Measurements from ENCODE around the gene OGN.

OGN gene

GRCh38 chr9:92392690-92393089 is 11.7 kb downstream of the OGN start:
- DNase-seq (ENCODE audit: insufficient read length, low spot score), result no peak
- FAIRE-seq, result no peak
- TF ChIP-seq POU2F2 (IDR thresholded peaks at IDR 0.05; ENCODE audit: low read depth, low read length) (no peak), SPI1 (IDR thresholded peaks at IDR 0.05; ENCODE audit: low read depth, low read length) (no peak), PAX5 (IDR thresholded peaks at IDR 0.05; ENCODE audit: insufficient read depth, low read length, severe bottlenecking) (no peak), TAF1 (IDR thresholded peaks at IDR 0.05; ENCODE audit: low read depth, low read length) (no peak), POLR2AphosphoS5 (IDR thresholded peaks at IDR 0.05; ENCODE audit: low read depth, low read length) (no peak), POLR2A (IDR thresholded peaks at IDR 0.05; ENCODE audit: low read depth, low read length) (no peak)

DNA sequence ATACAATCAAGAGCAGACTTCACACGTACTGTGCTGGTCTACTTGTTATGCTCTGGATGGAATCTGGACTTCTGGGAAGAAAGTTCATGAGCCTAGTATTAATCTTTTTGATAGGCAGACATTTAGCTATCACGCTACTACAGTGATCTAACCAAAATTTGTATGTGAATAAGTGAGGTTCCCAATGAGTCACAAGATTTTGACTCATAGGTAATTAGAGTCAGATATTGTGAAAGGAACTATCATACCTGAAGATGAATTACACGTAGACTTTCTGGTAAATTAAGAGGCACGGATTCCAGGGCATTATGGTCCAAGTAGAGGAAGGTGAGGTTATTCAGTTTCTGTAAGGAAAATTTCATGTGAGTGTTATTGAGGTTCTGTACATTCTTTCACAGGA is 18.4 kb downstream of the OGN start:
- DNase-seq (ENCODE audit: insufficient read length, low spot score), result no peak
- FAIRE-seq, result no peak
- TF ChIP-seq PAX5 (IDR thresholded peaks at IDR 0.05; ENCODE audit: insufficient read depth, low read length, severe bottlenecking) (no peak), TAF1 (IDR thresholded peaks at IDR 0.05; ENCODE audit: low read depth, low read length) (no peak), POLR2AphosphoS5 (IDR thresholded peaks at IDR 0.05; ENCODE audit: low read depth, low read length) (no peak), POLR2A (IDR thresholded peaks at IDR 0.05; ENCODE audit: low read depth, low read length) (no peak), SPI1 (IDR thresholded peaks at IDR 0.05; ENCODE audit: low read depth, low read length) (no peak), POU2F2 (IDR thresholded peaks at IDR 0.05; ENCODE audit: low read depth, low read length) (no peak)

GRCh38 chr9:92385477-92385876 is 18.9 kb downstream of the OGN start:
- DNase-seq (ENCODE audit: insufficient read length, low spot score) (no peak), FAIRE-seq (no peak)
- TF ChIP-seq POLR2AphosphoS5 (IDR thresholded peaks at IDR 0.05; ENCODE audit: low read depth, low read length), result no peak
- TF ChIP-seq POLR2A (IDR thresholded peaks at IDR 0.05; ENCODE audit: low read depth, low read length), result no peak
- no peak for TF ChIP-seq PAX5 (IDR thresholded peaks at IDR 0.05; ENCODE audit: insufficient read depth, low read length, severe bottlenecking)
- TF ChIP-seq POU2F2 (IDR thresholded peaks at IDR 0.05; ENCODE audit: low read depth, low read length), result no peak
- no peak for TF ChIP-seq TAF1 (IDR thresholded peaks at IDR 0.05; ENCODE audit: low read depth, low read length)
- no peak for TF ChIP-seq SPI1 (IDR thresholded peaks at IDR 0.05; ENCODE audit: low read depth, low read length)

- TF ChIP-seq PAX5 (IDR thresholded peaks at IDR 0.05; ENCODE audit: insufficient read depth, low read length, severe bottlenecking) (no peak), POLR2A (IDR thresholded peaks at IDR 0.05; ENCODE audit: low read depth, low read length) (no peak), SPI1 (IDR thresholded peaks at IDR 0.05; ENCODE audit: low read depth, low read length) (no peak), POLR2AphosphoS5 (IDR thresholded peaks at IDR 0.05; ENCODE audit: low read depth, low read length) (no peak), TAF1 (IDR thresholded peaks at IDR 0.05; ENCODE audit: low read depth, low read length) (no peak), POU2F2 (IDR thresholded peaks at IDR 0.05; ENCODE audit: low read depth, low read length) (no peak)
- FAIRE-seq (no peak), DNase-seq (ENCODE audit: insufficient read length, low spot score) (no peak)
These were observed 19.4 kb downstream of the OGN start for GRCh38 chr9:92385001-92385400.

- FAIRE-seq (no peak), DNase-seq (ENCODE audit: insufficient read length, low spot score) (no peak)
These were observed 20.0 kb downstream of the OGN start for GRCh38 chr9:92384375-92384774.

GRCh38 chr9:92381775-92382174 is 22.6 kb downstream of the OGN start:
- FAIRE-seq (no peak), DNase-seq (ENCODE audit: insufficient read length, low spot score) (no peak)
- TF ChIP-seq POU2F2 (IDR thresholded peaks at IDR 0.05; ENCODE audit: low read depth, low read length) (no peak), SPI1 (IDR thresholded peaks at IDR 0.05; ENCODE audit: low read depth, low read length) (no peak), PAX5 (IDR thresholded peaks at IDR 0.05; ENCODE audit: insufficient read depth, low read length, severe bottlenecking) (no peak), POLR2AphosphoS5 (IDR thresholded peaks at IDR 0.05; ENCODE audit: low read depth, low read length) (no peak), TAF1 (IDR thresholded peaks at IDR 0.05; ENCODE audit: low read depth, low read length) (no peak), POLR2A (IDR thresholded peaks at IDR 0.05; ENCODE audit: low read depth, low read length) (no peak)

More at GRCh38 chr9:92384375-92384774, 20.0 kb downstream of the OGN start:
- TF ChIP-seq POLR2AphosphoS5 (IDR thresholded peaks at IDR 0.05; ENCODE audit: low read depth, low read length), result no peak
- TF ChIP-seq POLR2A (IDR thresholded peaks at IDR 0.05; ENCODE audit: low read depth, low read length), result no peak
- no peak for TF ChIP-seq TAF1 (IDR thresholded peaks at IDR 0.05; ENCODE audit: low read depth, low read length)

- FAIRE-seq (no peak), DNase-seq (ENCODE audit: insufficient read length, low spot score) (no peak)
- TF ChIP-seq PAX5 (IDR thresholded peaks at IDR 0.05; ENCODE audit: insufficient read depth, low read length, severe bottlenecking) (no peak), POU2F2 (IDR thresholded peaks at IDR 0.05; ENCODE audit: low read depth, low read length) (no peak), POLR2AphosphoS5 (IDR thresholded peaks at IDR 0.05; ENCODE audit: low read depth, low read length) (no peak), SPI1 (IDR thresholded peaks at IDR 0.05; ENCODE audit: low read depth, low read length) (no peak), TAF1 (IDR thresholded peaks at IDR 0.05; ENCODE audit: low read depth, low read length) (no peak), POLR2A (IDR thresholded peaks at IDR 0.05; ENCODE audit: low read depth, low read length) (no peak)
These were observed 23.8 kb downstream of the OGN start for GRCh38 chr9:92380603-92381002.

GRCh38 chr9:92378865-92379560 is 25.4 kb downstream of the OGN start:
- TF ChIP-seq POLR2AphosphoS5 (IDR thresholded peaks at IDR 0.05; ENCODE audit: low read depth, low read length), result no peak
- TF ChIP-seq SPI1 (IDR thresholded peaks at IDR 0.05; ENCODE audit: low read depth, low read length), result no peak
- DNase-seq (ENCODE audit: insufficient read length, low spot score) (no peak), FAIRE-seq (no peak)

DNA sequence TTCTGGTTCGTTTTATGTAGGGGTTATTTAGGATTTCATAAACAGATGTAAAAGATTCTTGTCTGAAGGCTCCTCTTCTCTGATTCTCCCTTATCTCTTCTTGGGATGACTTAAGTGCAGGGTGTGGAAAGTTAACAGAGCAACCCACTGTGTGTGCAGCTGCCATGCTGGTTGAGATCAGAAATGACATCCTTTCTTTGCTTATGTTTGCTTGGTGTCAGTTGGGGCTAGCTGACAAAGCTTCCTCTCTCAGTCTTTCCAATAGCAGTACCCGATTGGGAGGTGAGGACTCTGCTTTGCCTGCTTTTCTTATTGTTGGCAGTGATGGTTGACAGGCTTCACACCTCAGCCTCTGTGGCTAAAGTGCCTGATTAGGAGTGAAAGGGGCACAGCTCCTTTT is 26.5 kb downstream of the OGN start:
- DNase-seq (ENCODE audit: insufficient read length, low spot score) (no peak), FAIRE-seq (no peak)
- TF ChIP-seq POLR2A (IDR thresholded peaks at IDR 0.05; ENCODE audit: low read depth, low read length) (no peak), TAF1 (IDR thresholded peaks at IDR 0.05; ENCODE audit: low read depth, low read length) (no peak), SPI1 (IDR thresholded peaks at IDR 0.05; ENCODE audit: low read depth, low read length) (no peak), PAX5 (IDR thresholded peaks at IDR 0.05; ENCODE audit: insufficient read depth, low read length, severe bottlenecking) (no peak), POU2F2 (IDR thresholded peaks at IDR 0.05; ENCODE audit: low read depth, low read length) (no peak), POLR2AphosphoS5 (IDR thresholded peaks at IDR 0.05; ENCODE audit: low read depth, low read length) (no peak)

- DNase-seq (ENCODE audit: insufficient read length, low spot score) (no peak), FAIRE-seq (no peak)
- no peak for TF ChIP-seq POLR2A (IDR thresholded peaks at IDR 0.05; ENCODE audit: low read depth, low read length)
- no peak for TF ChIP-seq POLR2AphosphoS5 (IDR thresholded peaks at IDR 0.05; ENCODE audit: low read depth, low read length)
- TF ChIP-seq TAF1 (IDR thresholded peaks at IDR 0.05; ENCODE audit: low read depth, low read length), result no peak
- TF ChIP-seq POU2F2 (IDR thresholded peaks at IDR 0.05; ENCODE audit: low read depth, low read length), result no peak
- no peak for TF ChIP-seq PAX5 (IDR thresholded peaks at IDR 0.05; ENCODE audit: insufficient read depth, low read length, severe bottlenecking)
- TF ChIP-seq SPI1 (IDR thresholded peaks at IDR 0.05; ENCODE audit: low read depth, low read length), result no peak
These were observed 31.2 kb downstream of the OGN start for GRCh38 chr9:92373167-92373566.
